ENCODE data around the gene GAGE10. TPM values are rescaled to one million over a fixed set of nuclear protein-coding genes. Genes with fewer than 3 reads are reported as not detected.
"Not testable (repeated sequence)": the region's sequence is repeated elsewhere in the genome, so short reads cannot be mapped to it uniquely, and the experiment has no call there.

Gene GAGE10
- total RNA-seq, 2 experiments from 2014 or later, result not detected

- ChIA-PET POLR2A (no interaction called here), CTCF (ENCODE audit: unreplicated experiment) (no interaction called here)
- H3K36me3 ChIP-seq (ENCODE audit: insufficient read depth, low read length), result no peaks in the 10 kb centered on the region
- no peak for DNase-seq (ENCODE audit: low spot score)
- TF ChIP-seq CTCF (conservative IDR thresholded peaks at IDR 0.05; ENCODE audit: low read length) (no peak), EZH2phosphoT487 (IDR thresholded peaks at IDR 0.05; ENCODE audit: borderline replicate concordance, low read depth, low read length) (no peak)
- no peak overlapping the region for H3K4me3 ChIP-seq (ENCODE audit: low read depth, low read length, poor library complexity, severe bottlenecking)
- no peaks in the 10 kb centered on the region for H3K9me3 ChIP-seq (ENCODE audit: low read length)
- H3K27ac ChIP-seq (ENCODE audit: low read depth, low read length, poor library complexity, severe bottlenecking), result no peak overlapping the region
- no TSS peak for BruUV-seq (replicated peaks)
- H4K20me1 ChIP-seq (ENCODE audit: insufficient read depth, low read length), result no peaks in the 10 kb centered on the region
- no peak overlapping the region for H3K4me2 ChIP-seq (ENCODE audit: low read length)
- no peaks in the 10 kb centered on the region for H3K4me1 ChIP-seq (ENCODE audit: insufficient read depth, low read length, poor library complexity, severe bottlenecking)
- no peaks in the 10 kb centered on the region for H3K79me2 ChIP-seq (ENCODE audit: insufficient read depth, low read depth, low read length)
- no peak overlapping the region for H2AFZ ChIP-seq (ENCODE audit: low read length)
- H3K9me2 ChIP-seq (ENCODE audit: insufficient read depth, low read length), result no peaks in the 10 kb centered on the region
- intact Hi-C loops (cut with micrococcal nuclease; ENCODE audit: unreplicated experiment), result no loop called here
These were observed 10.8 kb upstream of the GAGE10 start for GRCh38 chrX:49292400-49293362.

GRCh38 chrX:49299293-49299692, 4.2 kb upstream of the GAGE10 start:
- H3K79me2 ChIP-seq (ENCODE audit: insufficient read depth, low read depth, low read length); H3K9me3 ChIP-seq (ENCODE audit: low read length); POLR2A ChIA-PET; H2AFZ ChIP-seq (ENCODE audit: low read length); H3K4me2 ChIP-seq (ENCODE audit: low read length); CTCF ChIA-PET (ENCODE audit: unreplicated experiment); H3K9me2 ChIP-seq (ENCODE audit: insufficient read depth, low read length); H3K27ac ChIP-seq (ENCODE audit: low read depth, low read length, poor library complexity, severe bottlenecking); BruUV-seq (replicated peaks); H3K4me3 ChIP-seq (ENCODE audit: low read depth, low read length, poor library complexity, severe bottlenecking); H3K36me3 ChIP-seq (ENCODE audit: insufficient read depth, low read length); intact Hi-C loops (cut with micrococcal nuclease; ENCODE audit: unreplicated experiment); H4K20me1 ChIP-seq (ENCODE audit: insufficient read depth, low read length); H3K4me1 ChIP-seq (ENCODE audit: insufficient read depth, low read length, poor library complexity, severe bottlenecking); DNase-seq (ENCODE audit: low spot score): not testable (repeated sequence)

DNA sequence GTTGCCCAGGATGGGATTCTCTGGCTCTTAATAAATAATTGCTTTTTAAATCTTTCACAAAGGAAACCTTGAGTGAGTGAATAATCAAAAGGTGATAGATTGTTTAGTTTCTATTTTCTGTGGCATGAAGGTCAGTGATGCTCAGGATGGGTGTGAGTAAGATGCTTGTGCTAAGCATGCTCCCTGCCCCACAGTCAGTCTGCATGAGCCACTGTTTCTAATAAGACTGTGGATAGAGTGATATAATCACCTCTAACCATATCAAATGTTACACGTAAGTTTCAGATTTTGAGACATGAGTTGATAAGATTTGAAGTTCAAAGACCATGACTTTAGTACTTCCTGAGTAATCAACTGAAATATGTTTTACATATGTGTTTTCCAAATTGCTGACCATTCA, 2.7 kb upstream of the GAGE10 start:
- Histone ChIP-seq H3K27ac (ENCODE audit: low read depth, low read length, poor library complexity, severe bottlenecking) (no peak overlapping the region), H3K9me3 (ENCODE audit: low read length) (no peaks in the 10 kb centered on the region), H3K4me3 (ENCODE audit: low read depth, low read length, poor library complexity, severe bottlenecking) (no peak overlapping the region), H3K9me2 (ENCODE audit: insufficient read depth, low read length) (no peaks in the 10 kb centered on the region), H3K36me3 (ENCODE audit: insufficient read depth, low read length) (no peaks in the 10 kb centered on the region), H4K20me1 (ENCODE audit: insufficient read depth, low read length) (no peaks in the 10 kb centered on the region), H3K4me1 (ENCODE audit: insufficient read depth, low read length, poor library complexity, severe bottlenecking) (no peaks in the 10 kb centered on the region), H3K79me2 (ENCODE audit: insufficient read depth, low read depth, low read length) (no peaks in the 10 kb centered on the region), H2AFZ (ENCODE audit: low read length) (no peak overlapping the region), H3K4me2 (ENCODE audit: low read length) (no peak overlapping the region)
- BruUV-seq (replicated peaks), result no TSS peak
- ChIA-PET POLR2A (no interaction called here), CTCF (ENCODE audit: unreplicated experiment) (no interaction called here)
- intact Hi-C loops (cut with micrococcal nuclease; ENCODE audit: unreplicated experiment), result no loop called here
- no peak for TF ChIP-seq EZH2phosphoT487 (IDR thresholded peaks at IDR 0.05; ENCODE audit: borderline replicate concordance, low read depth, low read length)
- TF ChIP-seq CTCF (conservative IDR thresholded peaks at IDR 0.05; ENCODE audit: low read length), result no peak
- no peak for DNase-seq (ENCODE audit: low spot score)

DNA sequence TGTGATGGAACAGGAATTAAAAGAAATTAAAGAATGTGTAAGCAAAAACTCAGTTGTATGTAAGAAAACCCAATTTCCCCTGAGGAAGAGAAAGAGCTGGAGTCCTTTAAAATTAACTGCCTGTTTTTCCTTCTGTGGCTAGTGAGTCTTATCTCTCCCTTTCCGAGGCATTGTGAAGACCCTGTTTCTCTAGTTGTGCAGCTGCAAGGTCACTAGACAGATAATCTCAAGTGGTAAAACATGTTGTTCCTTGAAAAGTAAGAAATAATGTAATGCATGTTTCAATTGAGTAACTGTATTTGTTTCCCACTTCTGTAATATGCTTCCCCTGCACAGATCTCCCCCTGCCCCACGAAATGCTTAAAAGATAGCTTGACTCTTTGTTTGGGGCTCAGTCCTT, 4.3 kb downstream of the GAGE10 start:
- BruUV-seq (replicated peaks); CTCF ChIA-PET (ENCODE audit: unreplicated experiment); H4K20me1 ChIP-seq (ENCODE audit: insufficient read depth, low read length); H2AFZ ChIP-seq (ENCODE audit: low read length); H3K4me1 ChIP-seq (ENCODE audit: insufficient read depth, low read length, poor library complexity, severe bottlenecking); intact Hi-C loops (cut with micrococcal nuclease; ENCODE audit: unreplicated experiment); H3K9me3 ChIP-seq (ENCODE audit: low read length); POLR2A ChIA-PET; H3K27ac ChIP-seq (ENCODE audit: low read depth, low read length, poor library complexity, severe bottlenecking); H3K4me2 ChIP-seq (ENCODE audit: low read length); H3K36me3 ChIP-seq (ENCODE audit: insufficient read depth, low read length); DNase-seq (ENCODE audit: low spot score); H3K9me2 ChIP-seq (ENCODE audit: insufficient read depth, low read length); H3K4me3 ChIP-seq (ENCODE audit: low read depth, low read length, poor library complexity, severe bottlenecking); H3K79me2 ChIP-seq (ENCODE audit: insufficient read depth, low read depth, low read length): not testable (repeated sequence)

Measured in OCI-LY7 (cell line).